NCI-H524 treated with DMSO at 0.1 percent for 48 hours (cell line): ENCODE data around the gene PGLYRP4.

Experiments used
- DNase-seq: peaks from one replicate; lab custom pipeline; 2025; lab: John Stamatoyannopoulos, UW

Gene PGLYRP4

GRCh38 chr1:153348511-153349362 is at the start of gene PGLYRP4:
PGLYRP4 (minus strand) TSS chr1:153348841; CDS start chr1:153347932, 909 bp downstream.
- DNase-seq: no peak

GRCh38 chr1:153397924-153398651 is 49.4 kb upstream of the PGLYRP4 start:
- no peak for DNase-seq

- peak; percentile 82 for DNase-seq
These were observed 48.6 kb upstream of the PGLYRP4 start for GRCh38 chr1:153397051-153397923.

GRCh38 chr1:153396461-153396860 is 47.8 kb upstream of the PGLYRP4 start:
- no peak for DNase-seq

- no peak for DNase-seq
These were observed 47.1 kb upstream of the PGLYRP4 start for GRCh38 chr1:153395776-153396175.

GRCh38 chr1:153395136-153395685 is 46.6 kb upstream of the PGLYRP4 start:
- DNase-seq: no peak

- no peak for DNase-seq
These were observed 45.8 kb upstream of the PGLYRP4 start for GRCh38 chr1:153394391-153394790.

- no peak for DNase-seq
These were observed 45.3 kb upstream of the PGLYRP4 start for GRCh38 chr1:153393926-153394325.

GRCh38 chr1:153392822-153393221 is 44.2 kb upstream of the PGLYRP4 start:
- DNase-seq: no peak

GRCh38 chr1:153392258-153392657 is 43.6 kb upstream of the PGLYRP4 start:
- DNase-seq: no peak

- no peak for DNase-seq
These were observed 42.5 kb upstream of the PGLYRP4 start, which contains the start of gene S100A8 for GRCh38 chr1:153390938-153391710. S100A8 (minus strand) TSS chr1:153391073; CDS start chr1:153390535, 538 bp downstream.

- no peak for DNase-seq
These were observed 41.6 kb upstream of the PGLYRP4 start for GRCh38 chr1:153389973-153390879.

- no peak for DNase-seq
These were observed 40.8 kb upstream of the PGLYRP4 start for GRCh38 chr1:153389401-153389800.

GRCh38 chr1:153387785-153388184 is 39.1 kb upstream of the PGLYRP4 start:
- DNase-seq: no peak

- DNase-seq: no peak
These were observed 38.4 kb upstream of the PGLYRP4 start for GRCh38 chr1:153387001-153387400.

GRCh38 chr1:153386500-153386901 is 37.9 kb upstream of the PGLYRP4 start:
- peak; percentile 15 for DNase-seq

GRCh38 chr1:153384958-153385580 is 36.4 kb upstream of the PGLYRP4 start:
- no peak for DNase-seq

GRCh38 chr1:153380711-153381110 is 32.1 kb upstream of the PGLYRP4 start:
- DNase-seq: no peak

GRCh38 chr1:153379591-153379990 is 30.9 kb upstream of the PGLYRP4 start:
- DNase-seq: no peak
